ENCODE measurements around the gene SERPINE1. TPM values are rescaled to one million over a fixed set of nuclear protein-coding genes. Genes with fewer than 3 reads are reported as not detected.
A peak's percentile ranks its signal among the peaks of the same experiment; 100 is the strongest.

The SERPINE1 gene
- total and polyA plus RNA-seq, 2 of the 8 experiments (the other 6 are each of a cell fraction or from before 2014, with no cell fraction given), result 3.7 to 5.6 TPM

GRCh38 chr7:101173752-101174244, 46.9 kb downstream of the SERPINE1 start:
- ChIA-PET CTCF (ENCODE audit: partially characterized antibody) (interaction anchor here (0.6 to 6.0 kb wide), 22 partner anchors 9 to 271 kb away, joined by 3 to 90 read pairs (median 4); partner anchors contain the start of genes CLDN15 and FIS1), POLR2A (ENCODE audit: partially characterized antibody) (interaction anchor here (0.6 to 2.3 kb wide), 17 partner anchors 8 to 284 kb away, joined by 3 to 8 read pairs (median 4); partner anchors contain the start of genes AP1S1, SERPINE1, TRIM56 and UFSP1)
- Histone ChIP-seq H4K20me1 (replicated peaks in 1 of 2; ENCODE audit: control insufficient read depth in 1 of 2, insufficient read depth in 2 of 2, low read length in 2 of 2) (peaks cover 0 to 9% of the 10 kb centered on the region in 2 experiments), H3K4me1 (replicated peaks in 1 of 4; ENCODE audit: control insufficient read depth in 3 of 4, insufficient read depth in 4 of 4, low read length in 3 of 4) (peaks cover 6 to 48% (median 34%) of the 10 kb centered on the region in 4 experiments), H3K23ac (ENCODE audit: insufficient read length) (no peak overlapping the region), H3K9ac (replicated peaks in 1 of 4; ENCODE audit: extremely low read depth in 1 of 4, low read depth in 3 of 4, low read length in 3 of 4) (no peak overlapping the region), H3K56ac (replicated peaks; ENCODE audit: insufficient read length, low read depth, low read length) (no peak overlapping the region), H2BK5ac (ENCODE audit: low read depth, low read length) (no peak overlapping the region), H3K27ac (ENCODE audit: low read depth, low read length) (no peak overlapping the region), H4K91ac (replicated peaks; ENCODE audit: insufficient read length, low read length) (no peak overlapping the region), H3K18ac (ENCODE audit: extremely low read depth, low read length) (peak overlapping the region; percentile 48; the same call in 1 of the 2 replicates), H3K4me3 (ENCODE audit: extremely low read depth in 1 of 4, insufficient read depth in 2 of 4, low read depth in 3 of 4, low read length in 4 of 4) (peak overlapping the region; percentile 31 to 68 (median 51); a peak in 7 of 8 replicates), H3K4ac (replicated peaks; ENCODE audit: insufficient read length, low read depth, low read length) (no peak overlapping the region), H4K5ac (ENCODE audit: insufficient read length, low read depth, low read length) (no peak overlapping the region), H4K8ac (ENCODE audit: extremely low read depth, insufficient read depth, low read length) (no peak overlapping the region), H2BK12ac (ENCODE audit: low read depth, low read length) (no peak overlapping the region), H2AK5ac (ENCODE audit: low read depth, low read length) (no peak overlapping the region), H3K23me2 (ENCODE audit: low read depth, low read length) (peaks cover 19% of the 10 kb centered on the region), H2BK20ac (ENCODE audit: low read length) (no peak overlapping the region), H3K27me3 (replicated peaks in 1 of 4; ENCODE audit: control insufficient read depth in 3 of 4, extremely low read depth in 1 of 4, insufficient read depth in 3 of 4, low read length in 3 of 4) (peaks cover 64 to 99% (median 91%) of the 10 kb centered on the region in 4 experiments), H2BK120ac (replicated peaks; ENCODE audit: low read depth, low read length) (no peak overlapping the region), H3K36me3 (ENCODE audit: control insufficient read depth in 2 of 4, insufficient read depth in 4 of 4, low read length in 3 of 4) (no peaks in the 10 kb centered on the region), H2AFZ (ENCODE audit: low read length) (no peak overlapping the region), H3K79me1 (ENCODE audit: low read depth, low read length) (no peaks in the 10 kb centered on the region), H3K14ac (ENCODE audit: insufficient read length) (no peak overlapping the region), H3K4me2 (ENCODE audit: insufficient read depth in 1 of 2, low read depth in 2 of 2, low read length in 2 of 2) (peak overlapping the region; percentile 44 to 95), H2BK15ac (ENCODE audit: low read length) (no peak overlapping the region), H3K9me3 (ENCODE audit: insufficient read depth in 2 of 2, low read depth in 1 of 2, low read length in 1 of 2) (no peaks in the 10 kb centered on the region), H3K79me2 (ENCODE audit: control insufficient read depth in 1 of 2, insufficient read depth in 2 of 2, low read length in 2 of 2) (no peaks in the 10 kb centered on the region)
- FAIRE-seq (peak; percentile 48), DNase-seq (ENCODE audit: low read depth in 1 of 2, low spot score in 2 of 2) (peak in 1 of 2 experiments; percentile 98)
- WGBS, 2 experiments (ENCODE audit: extremely low coverage in 1 of 2, insufficient coverage in 1 of 2, insufficient read length in 1 of 2, insufficient replicate concordance in 2 of 2, low coverage in 1 of 2, low lambda C conversion rate in 2 of 2, missing lambda C conversion rate in 1 of 2), result 9% methylated on average over 12 of the region's 16 CpGs; no CpG with 5 or more reads in 1 of the 2 experiments
- no peak for TF ChIP-seq CTBP2 (IDR thresholded peaks at IDR 0.05; ENCODE audit: borderline replicate concordance, insufficient read depth, insufficient read length, low read length)
- peak; percentile 17 for TF ChIP-seq KDM4A (IDR thresholded peaks at IDR 0.05; ENCODE audit: low read depth, low read length, severe bottlenecking)
- no peak for TF ChIP-seq EZH2 (IDR thresholded peaks at IDR 0.05; ENCODE audit: low read depth, low read length, severe bottlenecking)
- no peak for TF ChIP-seq CBX8 (IDR thresholded peaks at IDR 0.05; ENCODE audit: borderline replicate concordance, low read depth, low read length)
- TF ChIP-seq ZNF274 (IDR thresholded peaks at IDR 0.05; ENCODE audit: borderline replicate concordance, extremely low read depth, low read length), result no peak
- TF ChIP-seq SP1 (IDR thresholded peaks at IDR 0.05; ENCODE audit: low read depth, low read length), result peak; percentile 83; the same call in 1 of the 2 replicates
- no peak for TF ChIP-seq JUND (IDR thresholded peaks at IDR 0.05; ENCODE audit: low read length)
- TF ChIP-seq PHF8 (conservative IDR thresholded peaks at IDR 0.05; ENCODE audit: low read depth, low read length), result no peak
- 0 out of 2 replicates have a peak, but pooled peaks have one; percentile 70 for TF ChIP-seq KDM1A (IDR thresholded peaks at IDR 0.05; ENCODE audit: borderline replicate concordance, low read length)
- no peak for TF ChIP-seq TCF12 (IDR thresholded peaks at IDR 0.05; ENCODE audit: low read depth, low read length)
- TF ChIP-seq E2F6 (IDR thresholded peaks at IDR 0.05), result no peak
- no peak for TF ChIP-seq JUN (IDR thresholded peaks at IDR 0.05; ENCODE audit: low read depth, low read length)

All from H1 (cell line).